IMR-90 (cell line): ENCODE data around the gene CAPZA1. TPM values are rescaled to one million over a fixed set of nuclear protein-coding genes. Genes with fewer than 3 reads are reported as not detected.

Source experiments
- ATAC-seq: fragments of 200-7000 bp; cut with Tn5 transposase; 2 replicates; pipeline ENCODE4 v1.9.1; 2020; ENCODE audit warnings: low read depth, mild to moderate bottlenecking, moderate library complexity
- BruUV-seq: library from RNA; stranded (reverse); fragments of 400-500 nt; replicated peaks from 2 replicates; lab custom pipeline; 2021; lab: Mats Ljungman, UMichigan
- CTCF ChIA-PET: fragments of 300-600 bp; formaldehyde crosslinking; extraction: SDS; loops from one replicate; lab custom pipeline; 2021; ENCODE audit warnings: antibody characterized with exemption; lab: Yijun Ruan, JAX
- POLR2A ChIA-PET: fragments of 300-600 bp; sonication (Branson Sonifier 250); formaldehyde crosslinking; loops from one replicate; lab custom pipeline; 2022; ENCODE audit warnings: antibody characterized with exemption; ENCODE audit not compliant: unreplicated experiment; lab: Charles Lee
- DNase-seq: peaks from one replicate; pipeline ENCODE4 v3.0.0; 2013
- H2AFZ ChIP-seq: replicated peaks from 2 replicates; pipeline ENCODE3; 2013; ENCODE audit warnings: low read length, mild to moderate bottlenecking; ENCODE audit not compliant: poor library complexity
- H2AK5ac ChIP-seq: 2 replicates; pipeline ENCODE4 v1.6.1; 2013; ENCODE audit warnings: low read depth, low read length, inconsistent platforms
- H2AK9ac ChIP-seq: replicated peaks from 2 replicates; pipeline ENCODE3; 2013; ENCODE audit warnings: mild to moderate bottlenecking, low read depth, low read length, moderate library complexity; ENCODE audit not compliant: poor library complexity
- H2BK120ac ChIP-seq: 2 replicates; pipeline ENCODE4 v1.6.1; 2013; ENCODE audit warnings: low read depth, low read length, inconsistent platforms
- H2BK15ac ChIP-seq: 3 replicates; pipeline ENCODE4 v1.6.1; 2013; ENCODE audit warnings: low read depth, low read length, inconsistent platforms
- H2BK20ac ChIP-seq: 2 replicates; pipeline ENCODE4 v1.6.1; 2013; ENCODE audit warnings: low read depth, mild to moderate bottlenecking, inconsistent platforms, low read length, moderate library complexity
- H2BK5ac ChIP-seq: 2 replicates; pipeline ENCODE4 v1.6.1; 2013; ENCODE audit warnings: mild to moderate bottlenecking, low read depth, low read length, inconsistent platforms; ENCODE audit not compliant: poor library complexity, severe bottlenecking
- H3K14ac ChIP-seq: replicated peaks from 2 replicates; pipeline ENCODE4 v1.6.1; 2013; ENCODE audit warnings: low read depth, low read length, inconsistent platforms
- H3K18ac ChIP-seq: 2 replicates; pipeline ENCODE4 v1.6.1; 2013; ENCODE audit warnings: low read depth, low read length, control low read depth
- H3K23ac ChIP-seq: 2 replicates; pipeline ENCODE4 v1.6.1; 2013; ENCODE audit warnings: low read depth, low read length, inconsistent platforms
- H3K27ac ChIP-seq: 2 replicates; pipeline ENCODE4 v1.5.1; 2013; ENCODE audit warnings: mild to moderate bottlenecking, control low read depth, low read length; ENCODE audit not compliant: insufficient read depth
- H3K27me3 ChIP-seq: 2 replicates; pipeline ENCODE4 v1.6.1; 2013; ENCODE audit warnings: low read length; ENCODE audit not compliant: control insufficient read depth, insufficient read depth
- H3K36me3 ChIP-seq: 2 replicates; pipeline ENCODE4 v1.6.1; 2013; ENCODE audit warnings: low read length, mixed read lengths; ENCODE audit not compliant: control insufficient read depth, insufficient read depth
- H3K4ac ChIP-seq: 2 replicates; pipeline ENCODE4 v1.6.1; 2013; ENCODE audit warnings: low read depth, low read length, inconsistent platforms
- H3K4me1 ChIP-seq: 2 replicates; pipeline ENCODE4 v1.6.1; 2013; ENCODE audit warnings: low read length, mixed read lengths; ENCODE audit not compliant: control insufficient read depth, insufficient read depth
- H3K4me2 ChIP-seq: 2 replicates; pipeline ENCODE4 v1.6.1; 2013; ENCODE audit warnings: low read depth, mild to moderate bottlenecking, control low read depth, low read length, moderate library complexity
- H3K4me3 ChIP-seq: 2 replicates; pipeline ENCODE4 v1.5.1; 2013; ENCODE audit warnings: low read depth, mild to moderate bottlenecking, control low read depth, low read length, moderate library complexity; ENCODE audit not compliant: insufficient read depth
- H3K56ac ChIP-seq: 2 replicates; pipeline ENCODE4 v1.6.1; 2013; ENCODE audit warnings: low read length, inconsistent platforms; ENCODE audit not compliant: insufficient read depth; ENCODE audit errors: extremely low read depth
- H3K79me1 ChIP-seq, 2 experiments: 2 replicates each; pipeline ENCODE4 v1.6.1; 2013; ENCODE audit warnings: low read length in 2 of 2, inconsistent platforms in 1 of 2, low read depth in 1 of 2
- H3K9ac ChIP-seq: 2 replicates; pipeline ENCODE4 v1.6.1; 2013; ENCODE audit warnings: low read depth, low read length, control low read depth
- H3K9me1 ChIP-seq: 2 replicates; pipeline ENCODE4 v1.6.1; 2013; ENCODE audit warnings: low read length, inconsistent platforms; ENCODE audit not compliant: insufficient read depth
- H3K9me3 ChIP-seq: 2 replicates; pipeline ENCODE4 v1.6.1; 2013; ENCODE audit warnings: low read length; ENCODE audit not compliant: control insufficient read depth, insufficient read depth
- H4K20me1 ChIP-seq: 2 replicates; pipeline ENCODE4 v1.6.1; 2013; ENCODE audit warnings: low read length, inconsistent platforms; ENCODE audit not compliant: insufficient read depth
- H4K5ac ChIP-seq: 2 replicates; pipeline ENCODE4 v1.6.1; 2013; ENCODE audit warnings: mild to moderate bottlenecking, low read depth, low read length, control low read depth
- H4K8ac ChIP-seq, 2 experiments: 2 replicates each; pipeline ENCODE4 v1.6.1; 2013; ENCODE audit warnings: low read depth in 2 of 2, low read length in 2 of 2, control low read depth in 1 of 2, inconsistent platforms in 1 of 2
- H4K91ac ChIP-seq: 2 replicates; pipeline ENCODE4 v1.6.1; 2013; ENCODE audit warnings: low read depth, low read length, inconsistent platforms; ENCODE audit not compliant: insufficient read depth
- CEBPB ChIP-seq: IDR thresholded peaks from 2 replicates; pipeline ENCODE4 v1.6.1; 2012; ENCODE audit warnings: low read depth, low read length, improper control_type of control experiment
- MXI1 ChIP-seq: IDR thresholded peaks from 2 replicates; pipeline ENCODE4 v1.6.1; 2012; ENCODE audit warnings: low read depth, mild to moderate bottlenecking, low read length, moderate library complexity, borderline replicate concordance
- RCOR1 ChIP-seq: IDR thresholded peaks from 2 replicates; pipeline ENCODE4 v1.6.1; 2012; ENCODE audit warnings: mild to moderate bottlenecking, low read length, improper control_type of control experiment; ENCODE audit not compliant: insufficient replicate concordance
- RFX5 ChIP-seq: IDR thresholded peaks from 2 replicates; pipeline ENCODE4 v1.8.0; 2012; ENCODE audit warnings: low read depth, mild to moderate bottlenecking, low read length, moderate library complexity
- whole genome bisulfite sequencing, 2 experiments: methylation state at CpG; one replicate each; pipeline versions ENCODE4 v1.1.5 to v1.1.7; 2013; ENCODE audit warnings: missing lambda C conversion rate in 2 of 2; ENCODE audit not compliant: insufficient read length in 1 of 2; ENCODE audit errors: extremely low coverage in 2 of 2; 5-methylcytosine and 5-hydroxymethylcytosine counted together
- dilution Hi-C: fragments of 300-500 bp; cut with HindIII; formaldehyde crosslinking; loops from one replicate; pipeline ENCODE4 v1.14.3; 2018; ENCODE audit warnings: low sequenced_read_pairs; ENCODE audit not compliant: unreplicated experiment
- in situ Hi-C: fragments of 300-500 bp; cut with MboI; formaldehyde crosslinking; loops from 3 replicates; pipeline ENCODE4 v1.14.3; 2019; ENCODE audit warnings: low sequenced_read_pairs, inconsistent platforms, mixed read lengths
- intact Hi-C: fragments of 100-400 bp; cut with micrococcal nuclease; formaldehyde crosslinking; loops from 2 replicates; pipeline ENCODE4 v1.10.0; 2022
- polyA plus RNA-seq, 3 experiments: library from polyadenylated mRNA; depleted of rRNA; stranded (reverse); fragments of >200 nt; gene quantifications; 2 replicates each; pipeline ENCODE4 v1.2.3, GENCODE V29; 2012; ENCODE audit warnings: low replicate concordance in 1 of 3
- total RNA-seq: library from RNA; depleted of rRNA; stranded (reverse); fragments of >200 nt; gene quantifications from 2 replicates; pipeline ENCODE4 v1.2.3, GENCODE V29; 2012

The CAPZA1 gene
- total and polyA plus RNA-seq, 2 of the 4 experiments (the other 2 are of a cell fraction): 108 to 262 TPM

DNA sequence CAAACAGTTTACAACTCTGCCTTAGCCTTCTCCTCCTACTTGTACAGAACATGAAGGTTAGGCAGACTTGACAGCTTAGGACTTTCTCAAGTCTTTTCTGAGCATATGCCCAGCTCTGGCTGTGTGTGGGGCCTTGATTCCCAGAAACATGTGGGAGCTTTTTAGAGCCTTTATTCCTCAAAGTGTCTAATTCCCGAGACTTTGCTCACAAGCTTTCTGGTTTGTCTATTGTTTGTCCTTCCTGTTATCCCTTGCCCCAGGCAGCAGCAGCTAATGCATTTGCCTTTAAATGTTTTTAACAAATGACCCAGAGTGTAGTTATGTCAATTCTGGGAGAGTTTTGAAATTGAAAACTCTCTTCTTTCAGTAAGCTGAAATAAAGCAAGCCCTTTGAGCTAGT lies 29.9 kb upstream of the CAPZA1 start:
- H3K9ac ChIP-seq: no peak overlapping the region
- no peak overlapping the region for H3K23ac ChIP-seq
- WGBS, 2 experiments: no CpG with 5 or more reads among the region's 1 CpG
- no TSS peak for BruUV-seq
- H4K5ac ChIP-seq: no peak overlapping the region
- TF ChIP-seq RCOR1: no peak
- TF ChIP-seq MXI1: no peak
- TF ChIP-seq CEBPB: no peak
- TF ChIP-seq RFX5: no peak
- dilution Hi-C loops: no loop called here
- H2BK5ac ChIP-seq: no peak overlapping the region
- ATAC-seq (no peak), DNase-seq (no peak)
- peaks cover 9% of the 10 kb centered on the region for H3K36me3 ChIP-seq
- H3K4me3 ChIP-seq: no peak overlapping the region
- ChIA-PET CTCF (no interaction called here), POLR2A (interaction anchor here (0.6 kb wide), 1 partner anchor 1049 kb away, joined by 3 read pairs; no protein-coding TSS in a partner anchor)
- no peak overlapping the region for H3K4ac ChIP-seq
- no peak overlapping the region for H2BK120ac ChIP-seq
- no peaks in the 10 kb centered on the region for H3K9me1 ChIP-seq
- H3K18ac ChIP-seq: no peak overlapping the region
- no peak overlapping the region for H4K91ac ChIP-seq
- H2AK9ac ChIP-seq: no peak overlapping the region
- no peak overlapping the region for H3K27ac ChIP-seq
- H3K79me1 ChIP-seq: no peaks in the 10 kb centered on the region; a peak in 1 of 4 replicates
- H3K27me3 ChIP-seq: no peaks in the 10 kb centered on the region
- intact Hi-C loops: no loop called here
- no peak overlapping the region for H2BK20ac ChIP-seq
- H4K8ac ChIP-seq: no peak overlapping the region
- H3K56ac ChIP-seq: no peak overlapping the region
- H4K20me1 ChIP-seq: no peaks in the 10 kb centered on the region
- no peak overlapping the region for H3K4me2 ChIP-seq
- in situ Hi-C loops: no loop called here
- H2BK15ac ChIP-seq: no peak overlapping the region
- peaks cover 8% of the 10 kb centered on the region for H3K9me3 ChIP-seq
- no peaks in the 10 kb centered on the region; the same call in 1 of the 2 replicates for H3K4me1 ChIP-seq
- H2AFZ ChIP-seq: no peak overlapping the region
- no peak overlapping the region for H3K14ac ChIP-seq
- H2AK5ac ChIP-seq: no peak overlapping the region
